H1 (cell line): ENCODE results near the gene ARHGAP10. TPM values are rescaled to one million over a fixed set of nuclear protein-coding genes. Genes with fewer than 3 reads are reported as not detected.

Source experiments
- ATF2 ChIP-seq: IDR thresholded peaks from 2 replicates; pipeline ENCODE4 v1.6.1; 2012; ENCODE audit warnings: low read length, inconsistent platforms
- CBX5 ChIP-seq: fragments of 300-800, 300-1000 bp; sonication (generic); IDR thresholded peaks from 2 replicates; pipeline ENCODE4 v1.7.1; 2016; ENCODE audit warnings: antibody characterized with exemption, low read length, low read depth
- EZH2 ChIP-seq: fragments of 200-600 bp; sonication (generic); IDR thresholded peaks from 2 replicates; pipeline ENCODE4 v1.7.1; 2012; ENCODE audit warnings: low read depth, mild to moderate bottlenecking, moderate library complexity, low read length, inconsistent platforms; ENCODE audit not compliant: severe bottlenecking
- MAX ChIP-seq: IDR thresholded peaks from 2 replicates; pipeline ENCODE4 v1.6.1; 2012; ENCODE audit warnings: inconsistent platforms
- SAP30 ChIP-seq: fragments of 300-600 bp; sonication (generic); IDR thresholded peaks from 2 replicates; pipeline ENCODE4 v1.7.1; 2012; ENCODE audit warnings: low read length, moderate library complexity, mild to moderate bottlenecking, inconsistent platforms; ENCODE audit not compliant: insufficient read depth, insufficient replicate concordance
- ZNF274 ChIP-seq: IDR thresholded peaks from 2 replicates; pipeline ENCODE4 v1.7.0; 2012; ENCODE audit warnings: low read length, borderline replicate concordance; ENCODE audit errors: extremely low read depth
- polyA plus RNA-seq, 7 experiments: library from polyadenylated mRNA; depleted of rRNA in 3 of 7; stranded (reverse) in 5 of 7; unstranded in 2 of 7; fragments of >200 nt in 5 of 7; fragments of 200-250 nt in 2 of 7; gene quantifications; 1 replicate in 5 of 7; 2 replicates in 1 of 7; 4 replicates in 1 of 7; pipeline versions ENCODE4 v1.2.1 to v1.2.3, GENCODE V29; 2011 to 2013; ENCODE audit warnings: missing spikeins in 2 of 7, mixed read lengths in 2 of 7
- total RNA-seq: library from RNA; stranded (reverse); fragmentation: NEBNext Ultra II Directional; extraction: Animal tissue kit (Norgen Biotek cat#: 25700); gene quantifications from 2 replicates; pipeline ENCODE4 v1.2.1, GENCODE V29; 2021

ARHGAP10 gene
- total and polyA plus RNA-seq, 2 of the 8 experiments (the other 6 are each of a cell fraction or from before 2014, with no cell fraction given): 3.7 to 6.1 TPM

- TF ChIP-seq EZH2 (no peak), MAX (no peak), CBX5 (no peak), ATF2 (no peak), ZNF274 (no peak), SAP30 (no peak)
Measured at GRCh38 chr4:148006001-148006400, 274.1 kb downstream of the ARHGAP10 start (continued).
